K562 (cell line): ENCODE results near the gene OSGIN1. TPM values are rescaled to one million over a fixed set of nuclear protein-coding genes. Genes with fewer than 3 reads are reported as not detected.

Experiments
- ATAC-seq: fragments of 200-7000 bp; cut with Tn5 transposase; 3 replicates; pipeline ENCODE4 v1.9.1; 2020; ENCODE audit warnings: moderate library complexity
- BruUV-seq: library from RNA; stranded (reverse); fragments of 400-500 nt; replicated peaks from 2 replicates; lab custom pipeline; 2021; lab: Mats Ljungman, UMichigan
- CTCF ChIA-PET: fragments of 300-600 bp; formaldehyde crosslinking; extraction: SDS; loops from one replicate; lab custom pipeline; 2021; ENCODE audit warnings: low intra/inter-chr PET ratio; lab: Yijun Ruan, JAX
- POLR2A ChIA-PET: fragments of 300-600, 350-650 bp; sonication (Branson Sonifier 250); formaldehyde crosslinking; extraction: SDS; loops from one replicate; lab custom pipeline; 2021; ENCODE audit warnings: antibody characterized with exemption, inconsistent platforms; lab: Yijun Ruan, JAX
- DNase-seq, 4 experiments: peaks; one replicate each; pipeline versions ENCODE4 v3.0.0 to v3.0.0-alpha.2; 2011 to 2018; ENCODE audit warnings: low spot score in 3 of 4, mixed read lengths in 3 of 4; ENCODE audit errors: extremely low read depth in 1 of 4
- FAIRE-seq: peaks from 2 replicates; lab custom pipeline; 2011; peaks lifted over from hg19 to GRCh38; lab: Jason Lieb, UNC
- H2AFZ ChIP-seq: 2 replicates; pipeline ENCODE4 v1.6.0; 2011; ENCODE audit warnings: low read depth, low read length, control low read depth, inconsistent platforms
- H3K27ac ChIP-seq: fragments of 200-600 bp; 3 replicates; pipeline ENCODE4 v1.8.0; 2011; ENCODE audit warnings: low read depth, mild to moderate bottlenecking, control low read depth, inconsistent platforms, low read length, moderate library complexity, mixed read lengths; ENCODE audit errors: extremely low read depth
- H3K27me3 ChIP-seq, 2 experiments: fragments of 300-600 bp in 1 of 2; 2 replicates in 1 of 2; 3 replicates in 1 of 2; pipeline versions ENCODE4 v1.6.0 to v1.8.0; 2011; ENCODE audit warnings: inconsistent platforms in 2 of 2, low read length in 2 of 2, mild to moderate bottlenecking in 1 of 2, mixed read lengths in 1 of 2, moderate library complexity in 1 of 2; ENCODE audit not compliant: control insufficient read depth in 2 of 2, insufficient read depth in 2 of 2
- H3K36me3 ChIP-seq: fragments of 300-600 bp; 3 replicates; pipeline ENCODE4 v1.8.0; 2011; ENCODE audit warnings: mild to moderate bottlenecking, low read length, inconsistent platforms; ENCODE audit not compliant: control insufficient read depth, insufficient read depth
- H3K4me1 ChIP-seq, 2 experiments: fragments of 200-600 bp in 1 of 2; replicated peaks in 1 of 2; 2 replicates in 1 of 2; 3 replicates in 1 of 2; pipeline versions ENCODE4 v1.5.1 to v1.8.0; 2011; ENCODE audit warnings: inconsistent platforms in 2 of 2, low read length in 2 of 2, mild to moderate bottlenecking in 1 of 2, mixed read lengths in 1 of 2, moderate library complexity in 1 of 2; ENCODE audit not compliant: control insufficient read depth in 2 of 2, insufficient read depth in 2 of 2
- H3K4me2 ChIP-seq: 2 replicates; pipeline ENCODE4 v1.6.1; 2011; ENCODE audit warnings: low read length, control low read depth, inconsistent platforms, mixed read lengths; ENCODE audit not compliant: insufficient read depth
- H3K4me3 ChIP-seq: fragments of 200-600 bp; sonication (generic), shearing (Covaris generic); 2 replicates; pipeline ENCODE4 v1.5.1; 2016; ENCODE audit warnings: control low read depth, inconsistent platforms
- H3K79me2 ChIP-seq: fragments of 200-600 bp; 3 replicates; pipeline ENCODE4 v1.8.0; 2011; ENCODE audit warnings: low read length, inconsistent platforms; ENCODE audit not compliant: control insufficient read depth, insufficient read depth
- H3K9ac ChIP-seq, 2 experiments: 2 replicates each; pipeline versions ENCODE4 v1.6.0 to v1.6.1; 2011; ENCODE audit warnings: low read depth in 2 of 2, low read length in 2 of 2, control low read depth in 1 of 2, inconsistent platforms in 1 of 2, mild to moderate bottlenecking in 1 of 2, mixed read lengths in 1 of 2; ENCODE audit not compliant: insufficient read depth in 1 of 2
- H3K9me1 ChIP-seq: one replicate; pipeline ENCODE4 v1.6.0; 2011; ENCODE audit warnings: inconsistent platforms, mild to moderate bottlenecking, low read length, moderate library complexity; ENCODE audit not compliant: control insufficient read depth, insufficient read depth
- H3K9me3 ChIP-seq: replicated peaks from 2 replicates; pipeline ENCODE4 v1.5.1; 2011; ENCODE audit warnings: low read depth, low read length, inconsistent platforms; ENCODE audit not compliant: control insufficient read depth, insufficient read depth
- H4K20me1 ChIP-seq: replicated peaks from 2 replicates; pipeline ENCODE4 v1.6.1; 2011; ENCODE audit warnings: low read length, inconsistent platforms, mixed read lengths; ENCODE audit not compliant: control insufficient read depth, insufficient read depth
- ESRRB ChIP-seq: fragments of 250-450 bp; sonication (Bioruptor Pico); IDR thresholded peaks from 2 replicates; pipeline ENCODE4 v1.5.0; 2020; ENCODE audit warnings: mild to moderate bottlenecking, moderate library complexity, borderline replicate concordance
- GATAD2A ChIP-seq: fragments of 450-650 bp; IDR thresholded peaks from 2 replicates; pipeline ENCODE4 v1.6.1; 2017
- IFI16 ChIP-seq: fragments of 250-450 bp; sonication (Bioruptor Pico); IDR thresholded peaks from 2 replicates; pipeline ENCODE4 v2.1.2; 2022; ENCODE audit warnings: mild to moderate bottlenecking, inconsistent platforms
- NCOA2 ChIP-seq, 2 experiments: fragments of 450-650 bp; IDR thresholded peaks; 2 replicates each; pipeline ENCODE4 v1.6.1; 2018; ENCODE audit warnings: mild to moderate bottlenecking in 2 of 2, moderate library complexity in 1 of 2; ENCODE audit not compliant: partially characterized antibody in 2 of 2
- REST ChIP-seq, 2 experiments: fragments of 450-650 bp; formaldehyde crosslinking in 1 of 2; IDR thresholded peaks; 2 replicates each; pipeline versions ENCODE4 v1.4.0 to v1.6.1; 2014 to 2020; ENCODE audit warnings: mild to moderate bottlenecking in 2 of 2, borderline replicate concordance in 1 of 2, low read depth in 1 of 2
- ZNF197 ChIP-seq: fragments of 200-800 bp; sonication (Bioruptor generic); IDR thresholded peaks from 2 replicates; pipeline ENCODE4 v1.6.1; 2016; ENCODE audit warnings: low read depth, missing genetic modification characterization, missing compliant biosample characterization
- WGBS: fragments of 100-300 bp; shearing (Covaris generic); methylation state at CpG from one replicate; pipeline ENCODE4 v1.1.6; 2016; ENCODE audit warnings: low coverage, mixed read lengths; ENCODE audit not compliant: insufficient coverage; ENCODE audit errors: missing lambda C conversion rate; 5-methylcytosine and 5-hydroxymethylcytosine counted together
- in situ Hi-C: fragments of 300-500 bp; cut with MboI; formaldehyde crosslinking; loops from 4 replicates; pipeline ENCODE4 v1.15.0; 2018; ENCODE audit warnings: inconsistent platforms, mixed read lengths
- intact Hi-C: fragments of 100-400 bp; cut with micrococcal nuclease; formaldehyde crosslinking; loops from 2 replicates; pipeline ENCODE4 v1.14.2; 2022
- polyA plus RNA-seq, 8 experiments: library from polyadenylated mRNA; depleted of rRNA in 4 of 8; stranded (reverse) in 5 of 8; unstranded in 3 of 8; fragments of >200 nt; fragmentation: Nextera tagmentation in 2 of 8; fragmentation: Illumina TruSeq in 1 of 8; extraction: Ambion mirVana in 2 of 8; extraction: Trizol in 1 of 8; gene quantifications; 2 replicates each; pipeline versions ENCODE4 v1.2.1 to v1.2.3, GENCODE V29; 2011 to 2014; ENCODE audit warnings: inconsistent platforms in 1 of 8, missing spikeins in 1 of 8
- total RNA-seq, 7 experiments: library from RNA; depleted of rRNA in 6 of 7; stranded (reverse); fragments of >200 nt in 6 of 7; fragmentation: Illumina TruSeq in 2 of 7; extraction: Trizol in 2 of 7; gene quantifications; 2 replicates each; pipeline versions ENCODE4 v1.2.1 to v1.2.3, GENCODE V29; 2011 to 2021; ENCODE audit warnings: low replicate concordance in 1 of 7

OSGIN1 gene
- total and polyA plus RNA-seq, 9 of the 15 experiments (the other 6 are each of a cell fraction or from before 2014, with no cell fraction given) = 0.03 to 3.6 (median 1.6) TPM

GRCh38 chr16:83998091-83998490, 45.1 kb downstream of the OSGIN1 start:
- FAIRE-seq = no peak
- H3K27ac ChIP-seq = no peak overlapping the region
- WGBS = 9% methylated on average over 13 of the region's 13 CpGs

More at GRCh38 chr16:83998091-83998490, 45.1 kb downstream of the OSGIN1 start:
- in situ Hi-C loops = no loop called here
- ATAC-seq (no peak), DNase-seq (no peak)
- Histone ChIP-seq H3K4me1 (peaks cover 0 to 5% of the 10 kb centered on the region in 2 experiments; a peak in 1 of 5 replicates), H3K79me2 (no peaks in the 10 kb centered on the region), H4K20me1 (peaks cover 22% of the 10 kb centered on the region; the same call in 1 of the 2 replicates), H3K4me2 (no peak overlapping the region), H3K9me1 (no peaks in the 10 kb centered on the region), H3K9ac (no peak overlapping the region), H3K27me3 (peaks cover 78 to 92% of the 10 kb centered on the region in 2 experiments), H3K36me3 (no peaks in the 10 kb centered on the region), H3K9me3 (no peaks in the 10 kb centered on the region), H2AFZ (no peak overlapping the region), H3K4me3 (no peak overlapping the region)
- ChIA-PET POLR2A (interaction anchor here (0.6 kb wide), 1 partner anchor 8 kb away, joined by 3 read pairs; no protein-coding TSS in a partner anchor), CTCF (no interaction called here)
- intact Hi-C loops = no loop called here
- BruUV-seq = no TSS peak
- TF ChIP-seq ZNF197 (CRISPR knock-in tag) (no peak), GATAD2A (no peak), ESRRB (no peak), NCOA2 (IDR thresholded peaks at IDR 0.05; ENCODE audit: partially characterized antibody in 2 of 2) (no peak), IFI16 (CRISPR knock-in tag) (no peak), REST (IDR thresholded peaks at IDR 0.05; ENCODE audit: borderline replicate concordance) (no peak), REST (CRISPR knock-in tag; IDR thresholded peaks at IDR 0.05; ENCODE audit: low read depth) (no peak)
